ACC112 (cell line): ENCODE measurements around the gene PGLYRP4.

Source experiments
- H2AFZ ChIP-seq: fragments of 200-600 bp; sonication (generic); one replicate; pipeline ENCODE4 v1.6.0; 2017; ENCODE audit warnings: antibody characterized with exemption, low read length; ENCODE audit not compliant: unreplicated experiment
- H3K27ac ChIP-seq: fragments of 200-600 bp; sonication (generic); 2 replicates; pipeline ENCODE4 v1.5.1; 2014; ENCODE audit warnings: low read depth, mild to moderate bottlenecking, antibody characterized with exemption, low read length, moderate library complexity
- H3K27me3 ChIP-seq: fragments of 200-600 bp; sonication (generic); 2 replicates; pipeline ENCODE4 v1.6.1; 2014; ENCODE audit warnings: mild to moderate bottlenecking, antibody characterized with exemption, low read length, moderate library complexity, mixed read lengths; ENCODE audit not compliant: insufficient read depth
- H3K36me3 ChIP-seq: fragments of 200-600 bp; sonication (generic); 2 replicates; pipeline ENCODE4 v1.6.1; 2016; ENCODE audit warnings: mild to moderate bottlenecking, antibody characterized with exemption, low read length, moderate library complexity, mixed read lengths; ENCODE audit not compliant: insufficient read depth
- H3K4me1 ChIP-seq: fragments of 200-600 bp; sonication (generic); one replicate; pipeline ENCODE4 v1.6.1; 2016; ENCODE audit warnings: low read length, mixed read lengths; ENCODE audit not compliant: insufficient read depth, unreplicated experiment, control insufficient read depth
- H3K4me3 ChIP-seq: fragments of 200-600 bp; sonication (generic); 2 replicates; pipeline ENCODE4 v1.5.1; 2014; ENCODE audit warnings: mild to moderate bottlenecking, low read depth, low read length
- H3K79me2 ChIP-seq: fragments of 200-600 bp; sonication (generic); one replicate; pipeline ENCODE4 v1.6.0; 2016; ENCODE audit warnings: low read length; ENCODE audit not compliant: control insufficient read depth, unreplicated experiment, insufficient read depth

PGLYRP4 gene

GRCh38 chr1:153345187-153346076 lies 3.2 kb downstream of the PGLYRP4 start:
- Histone ChIP-seq H3K4me3 (no peak overlapping the region), H3K4me1 (no peaks in the 10 kb centered on the region), H3K27me3 (peaks cover 87% of the 10 kb centered on the region), H3K27ac (no peak overlapping the region), H3K36me3 (no peaks in the 10 kb centered on the region), H3K79me2 (no peaks in the 10 kb centered on the region), H2AFZ (no peak overlapping the region)

- no peaks in the 10 kb centered on the region for H3K79me2 ChIP-seq
- no peak overlapping the region for H3K27ac ChIP-seq
- no peaks in the 10 kb centered on the region for H3K36me3 ChIP-seq
- H2AFZ ChIP-seq = no peak overlapping the region
- no peak overlapping the region for H3K4me3 ChIP-seq
- no peaks in the 10 kb centered on the region for H3K4me1 ChIP-seq
- H3K27me3 ChIP-seq = peaks cover 81% of the 10 kb centered on the region
These were observed 4.0 kb downstream of the PGLYRP4 start for GRCh38 chr1:153344718-153345025.

- Histone ChIP-seq H3K4me3 (no peak overlapping the region), H3K79me2 (no peaks in the 10 kb centered on the region), H3K27ac (no peak overlapping the region), H2AFZ (no peak overlapping the region), H3K36me3 (no peaks in the 10 kb centered on the region), H3K27me3 (peaks cover 79% of the 10 kb centered on the region), H3K4me1 (no peaks in the 10 kb centered on the region)
These were observed 4.6 kb downstream of the PGLYRP4 start for GRCh38 chr1:153343811-153344717.

- Histone ChIP-seq H3K27me3 (peaks cover 75% of the 10 kb centered on the region), H3K27ac (no peak overlapping the region), H3K79me2 (no peaks in the 10 kb centered on the region), H2AFZ (no peak overlapping the region), H3K4me1 (no peaks in the 10 kb centered on the region), H3K36me3 (no peaks in the 10 kb centered on the region), H3K4me3 (no peak overlapping the region)
These were observed 5.5 kb downstream of the PGLYRP4 start for GRCh38 chr1:153343040-153343681.

GRCh38 chr1:153342178-153342577 lies 6.5 kb downstream of the PGLYRP4 start:
- Histone ChIP-seq H3K4me1 (no peaks in the 10 kb centered on the region), H3K79me2 (no peaks in the 10 kb centered on the region), H3K4me3 (no peak overlapping the region), H2AFZ (no peak overlapping the region), H3K27me3 (peaks cover 68% of the 10 kb centered on the region), H3K27ac (no peak overlapping the region), H3K36me3 (no peaks in the 10 kb centered on the region)

GRCh38 chr1:153341431-153341934 lies 7.2 kb downstream of the PGLYRP4 start:
- no peaks in the 10 kb centered on the region for H3K4me1 ChIP-seq
- no peak overlapping the region for H3K4me3 ChIP-seq
- no peak overlapping the region for H3K27ac ChIP-seq
- no peaks in the 10 kb centered on the region for H3K36me3 ChIP-seq
- peaks cover 65% of the 10 kb centered on the region for H3K27me3 ChIP-seq
- no peaks in the 10 kb centered on the region for H3K79me2 ChIP-seq
- no peak overlapping the region for H2AFZ ChIP-seq

GRCh38 chr1:153340356-153340755 lies 8.3 kb downstream of the PGLYRP4 start:
- Histone ChIP-seq H3K4me1 (no peaks in the 10 kb centered on the region), H3K4me3 (no peak overlapping the region), H3K79me2 (no peaks in the 10 kb centered on the region), H2AFZ (no peak overlapping the region), H3K27ac (no peak overlapping the region), H3K27me3 (peaks cover 54% of the 10 kb centered on the region), H3K36me3 (no peaks in the 10 kb centered on the region)

- Histone ChIP-seq H2AFZ (no peak overlapping the region), H3K4me3 (no peak overlapping the region), H3K79me2 (no peaks in the 10 kb centered on the region), H3K27me3 (peaks cover 51% of the 10 kb centered on the region), H3K36me3 (no peaks in the 10 kb centered on the region), H3K27ac (no peak overlapping the region), H3K4me1 (no peaks in the 10 kb centered on the region)
These were observed 8.8 kb downstream of the PGLYRP4 start for GRCh38 chr1:153339802-153340201.

- Histone ChIP-seq H3K27me3 (peaks cover 38% of the 10 kb centered on the region), H3K36me3 (no peaks in the 10 kb centered on the region), H3K27ac (no peak overlapping the region), H2AFZ (no peak overlapping the region), H3K4me1 (no peaks in the 10 kb centered on the region), H3K79me2 (no peaks in the 10 kb centered on the region), H3K4me3 (no peak overlapping the region)
These were observed 10.4 kb downstream of the PGLYRP4 start for GRCh38 chr1:153337980-153338853.

GRCh38 chr1:153336650-153337049 lies 12.0 kb downstream of the PGLYRP4 start:
- H3K79me2 ChIP-seq = no peaks in the 10 kb centered on the region
- peaks cover 22% of the 10 kb centered on the region for H3K27me3 ChIP-seq
- no peaks in the 10 kb centered on the region for H3K4me1 ChIP-seq
- no peak overlapping the region for H2AFZ ChIP-seq
- no peak overlapping the region for H3K27ac ChIP-seq
- H3K36me3 ChIP-seq = no peaks in the 10 kb centered on the region
- H3K4me3 ChIP-seq = no peak overlapping the region
